HL-60 (cell line): ENCODE data around the gene HOXB6.

Experiments
- CTCF ChIP-seq: IDR thresholded peaks from one replicate; pipeline ENCODE4 v1.5.1; 2011; ENCODE audit warnings: low read length, control low read depth, inconsistent platforms; ENCODE audit not compliant: insufficient read depth
- POLR2AphosphoS5 ChIP-seq: IDR thresholded peaks from 2 replicates; pipeline ENCODE4 v1.6.1; 2012; ENCODE audit warnings: low read depth
- REST ChIP-seq: IDR thresholded peaks from 2 replicates; pipeline ENCODE4 v1.6.1; 2012; ENCODE audit warnings: low read depth; ENCODE audit not compliant: insufficient replicate concordance
- SPI1 ChIP-seq: IDR thresholded peaks from 2 replicates; pipeline ENCODE4 v1.6.1; 2012; ENCODE audit warnings: low read depth, mild to moderate bottlenecking, borderline replicate concordance

DNA sequence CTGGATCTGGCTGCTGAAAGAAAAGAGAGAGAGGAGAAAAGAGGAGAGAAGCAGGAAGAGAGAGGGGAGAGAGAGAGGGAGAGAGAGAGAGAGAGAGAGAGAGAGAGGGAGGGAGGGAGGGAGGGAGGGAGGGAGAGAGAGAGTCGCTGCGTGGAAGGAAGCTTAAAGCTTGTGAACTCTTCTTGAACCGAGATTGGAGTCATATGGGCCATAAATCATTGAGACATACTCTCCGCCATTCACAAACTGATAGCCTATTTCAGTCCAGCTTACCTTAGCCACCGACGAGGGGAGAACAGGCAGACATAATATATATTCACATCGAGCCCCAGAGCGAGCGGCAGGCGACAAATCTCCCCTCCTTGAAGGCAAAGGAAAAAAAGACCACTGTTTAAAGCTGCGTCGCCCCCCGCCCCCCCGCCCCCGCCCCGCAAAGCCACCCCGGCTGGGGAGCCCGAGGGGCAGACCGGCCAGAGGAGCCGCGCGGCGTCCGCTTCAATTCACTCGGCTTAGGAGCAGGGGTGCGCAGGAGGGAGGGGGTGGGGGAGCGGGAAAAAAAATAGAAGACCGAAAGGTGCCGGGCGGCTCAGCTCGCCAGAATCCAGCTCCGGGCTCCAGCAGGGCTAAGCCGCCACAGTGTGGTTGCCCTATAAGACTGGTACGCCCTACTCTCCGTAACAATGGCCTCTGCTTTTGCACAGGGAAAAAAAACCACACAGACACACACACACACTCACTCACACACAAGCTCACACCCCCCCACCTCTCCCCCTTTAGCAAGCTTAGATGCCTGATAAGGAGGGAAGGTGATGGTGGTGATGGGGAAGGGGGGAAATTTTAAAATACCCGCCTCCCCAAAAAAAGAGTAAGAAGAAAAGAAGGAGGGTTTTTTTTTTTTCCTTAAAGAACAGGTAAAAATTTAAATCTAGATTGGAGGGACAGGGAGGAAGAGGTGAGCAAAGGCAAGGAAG is 49.2 kb downstream of the HOXB6 start:
- TF ChIP-seq CTCF (no peak), POLR2AphosphoS5 (no peak), REST (no peak), SPI1 (no peak)
